HG03521 (cell line): ENCODE data around the gene GUCY1A1.
A peak's percentile ranks its signal among the peaks of the same experiment; 100 is the strongest.

Experiments used
- ATAC-seq: cut with Tn5 transposase; IDR thresholded peaks from one replicate; pipeline ENCODE4 v1.9.1; 2021; ENCODE audit warnings: mild to moderate bottlenecking, moderate library complexity; ENCODE audit not compliant: unreplicated experiment

GUCY1A1 gene

DNA sequence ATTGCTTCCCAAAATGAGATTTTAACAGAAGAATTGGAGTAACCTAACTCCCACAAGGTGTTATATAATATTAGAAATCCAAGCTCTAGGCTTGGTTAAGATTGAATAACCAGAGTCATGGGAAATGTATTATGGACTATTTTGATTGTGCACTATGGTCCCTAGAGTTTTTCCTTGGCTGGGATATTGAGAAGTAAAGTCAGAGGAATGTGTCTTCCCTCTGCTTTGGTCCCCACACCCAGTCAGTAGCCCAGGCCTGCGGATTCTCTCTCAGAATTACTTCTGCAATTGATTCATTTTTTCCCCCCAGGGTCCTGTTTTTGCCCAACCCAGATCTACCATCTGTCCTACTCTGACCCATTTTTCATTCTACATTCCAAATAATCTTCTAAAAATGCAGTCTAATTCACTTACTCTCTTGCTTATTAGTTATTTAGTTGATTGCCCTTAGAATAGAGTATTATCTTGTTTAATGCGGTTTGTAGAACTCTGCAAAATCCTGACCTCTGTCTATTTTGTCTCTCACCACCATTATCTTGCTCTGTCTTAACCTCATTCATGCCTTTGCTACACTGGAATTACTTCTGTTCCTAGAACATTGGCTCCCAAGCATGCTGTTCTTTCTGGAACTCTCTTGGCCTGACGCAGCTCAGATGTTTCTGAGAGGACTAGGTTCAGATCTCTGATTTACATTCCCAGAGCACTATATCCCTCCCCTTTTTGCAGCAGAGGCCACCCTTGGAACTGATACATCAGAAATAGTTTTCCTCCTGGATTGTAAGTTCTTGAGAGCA lies 23.6 kb downstream of the GUCY1A1 start:
- no peak for ATAC-seq

DNA sequence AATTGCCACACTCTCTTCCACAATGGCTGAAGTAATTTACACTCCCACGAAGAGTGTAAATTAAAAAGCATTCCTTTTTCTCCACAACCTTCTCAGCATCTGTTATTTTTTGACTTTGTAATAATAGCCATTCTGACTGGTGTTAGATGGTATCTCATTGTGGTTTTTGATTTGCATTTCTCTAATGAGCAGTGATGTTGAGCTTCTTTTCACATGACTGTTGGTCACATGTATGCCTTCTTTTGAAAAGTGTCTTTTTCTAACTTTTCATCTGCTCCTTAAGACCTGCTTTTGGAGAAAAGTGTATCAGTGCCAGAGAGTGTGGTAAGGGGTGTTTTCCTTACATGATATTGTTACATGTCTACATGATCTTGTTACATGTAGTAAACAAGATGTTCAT lies 25.7 kb downstream of the GUCY1A1 start:
- ATAC-seq: no peak

DNA sequence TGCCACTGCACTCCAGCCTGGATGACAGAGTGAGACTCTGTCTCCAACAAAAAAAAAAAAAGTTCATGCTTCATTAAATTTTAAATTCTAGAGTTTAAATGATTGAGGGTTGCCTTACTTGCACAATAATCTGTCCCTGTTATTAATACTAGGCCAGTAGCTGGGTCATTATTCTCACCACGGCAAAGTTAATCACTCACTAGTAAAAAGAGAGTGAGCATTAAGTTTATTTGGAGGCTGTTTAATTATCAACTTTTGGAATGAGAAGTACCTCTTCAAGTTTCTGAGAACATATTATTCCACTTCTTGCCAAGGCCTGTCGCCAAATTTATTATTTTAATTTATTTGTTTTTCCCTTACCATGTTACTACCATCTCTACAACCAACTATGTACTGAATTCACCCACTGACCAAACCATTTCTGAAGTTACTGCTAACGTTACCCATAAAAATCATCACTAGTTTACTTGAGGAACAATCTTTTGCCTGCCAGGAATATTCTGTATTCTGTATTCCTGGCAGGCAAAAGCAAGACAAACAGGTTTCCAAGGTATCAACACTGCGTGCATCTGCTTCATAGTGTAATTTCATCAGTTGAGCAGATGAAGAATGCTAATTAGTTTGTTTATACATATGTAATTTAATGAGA lies 26.5 kb downstream of the GUCY1A1 start:
- ATAC-seq: no peak

DNA sequence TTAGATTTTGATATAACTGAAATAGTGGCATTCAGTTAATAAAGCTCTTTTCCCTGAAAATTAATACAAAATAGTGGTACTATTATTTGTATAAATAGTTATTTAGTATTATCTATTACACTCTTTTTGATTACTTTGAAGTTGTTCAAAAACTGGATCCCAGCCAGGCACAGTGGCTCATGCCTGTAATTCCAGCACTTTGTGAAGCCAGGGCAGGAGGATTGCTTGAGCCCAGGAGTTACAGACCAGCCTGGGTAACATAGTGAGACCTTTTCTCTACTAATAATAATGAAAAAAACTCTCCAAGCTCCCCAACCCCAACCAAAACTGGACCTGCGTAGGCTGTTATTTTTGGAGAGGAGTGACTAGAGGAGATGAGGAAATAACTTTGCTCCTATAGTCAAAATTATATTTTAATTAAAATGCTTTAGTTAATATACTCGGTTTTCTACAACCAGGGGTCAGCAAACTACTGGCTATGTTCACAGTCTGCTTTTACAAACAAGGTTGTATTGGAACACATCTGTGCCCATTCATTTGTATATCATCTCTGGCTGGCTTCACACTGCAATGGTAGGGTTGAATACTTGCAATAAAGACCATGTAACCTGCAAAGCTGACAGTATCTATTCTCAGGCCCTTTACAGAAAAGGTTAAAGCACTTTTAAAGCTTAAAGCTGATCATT lies 27.6 kb downstream of the GUCY1A1 start:
- ATAC-seq: no peak

DNA sequence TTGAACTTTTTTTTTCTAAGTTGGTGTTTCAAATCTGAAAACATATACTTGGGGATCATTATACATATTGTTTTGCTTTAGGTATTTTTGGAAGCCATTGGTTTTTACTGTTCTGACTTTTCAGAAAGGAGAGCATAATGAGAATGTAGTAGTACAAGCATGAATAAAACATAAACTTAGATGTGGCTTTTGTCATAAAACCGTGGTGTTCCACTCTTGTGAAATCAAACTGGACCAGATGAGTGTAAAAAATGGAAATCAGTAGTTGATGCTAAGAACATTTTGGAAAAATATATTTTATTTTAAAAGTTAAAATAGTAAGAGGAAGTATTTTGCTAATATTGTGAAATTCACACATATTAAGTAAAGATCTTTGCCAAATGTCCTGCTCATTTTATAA lies 29.6 kb downstream of the GUCY1A1 start:
- no peak for ATAC-seq

DNA sequence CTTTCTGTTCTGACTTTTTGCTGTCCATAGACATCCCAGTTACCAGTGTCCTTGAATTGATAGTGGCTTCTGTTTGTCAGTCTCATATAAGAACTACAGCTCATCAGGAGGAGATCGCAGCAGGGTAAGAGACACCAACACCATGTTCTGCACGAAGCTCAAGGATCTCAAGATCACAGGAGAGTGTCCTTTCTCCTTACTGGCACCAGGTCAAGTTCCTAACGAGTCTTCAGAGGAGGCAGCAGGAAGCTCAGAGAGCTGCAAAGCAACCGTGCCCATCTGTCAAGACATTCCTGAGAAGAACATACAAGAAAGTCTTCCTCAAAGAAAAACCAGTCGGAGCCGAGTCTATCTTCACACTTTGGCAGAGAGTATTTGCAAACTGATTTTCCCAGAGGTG lies 30.1 kb downstream of the GUCY1A1 start:
- ATAC-seq: no peak

DNA sequence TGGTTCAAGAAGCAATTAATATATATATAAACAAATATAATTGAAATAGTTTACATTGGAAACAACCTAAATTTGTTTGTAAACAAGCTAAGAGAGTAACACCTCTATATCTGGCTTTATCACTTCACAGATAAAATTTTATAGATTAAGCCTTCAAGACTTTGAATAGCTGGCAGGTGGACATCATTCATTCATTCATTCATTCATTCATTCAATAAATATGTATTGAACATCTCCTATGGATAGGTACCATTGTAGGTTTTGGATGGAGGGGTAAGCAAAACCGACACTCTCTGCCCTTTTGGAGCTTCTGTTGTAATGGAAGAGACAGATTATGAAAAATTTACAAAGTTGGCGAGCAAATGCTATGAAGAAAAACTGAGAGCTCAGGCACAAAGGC lies 35.2 kb downstream of the GUCY1A1 start:
- ATAC-seq: no peak

DNA sequence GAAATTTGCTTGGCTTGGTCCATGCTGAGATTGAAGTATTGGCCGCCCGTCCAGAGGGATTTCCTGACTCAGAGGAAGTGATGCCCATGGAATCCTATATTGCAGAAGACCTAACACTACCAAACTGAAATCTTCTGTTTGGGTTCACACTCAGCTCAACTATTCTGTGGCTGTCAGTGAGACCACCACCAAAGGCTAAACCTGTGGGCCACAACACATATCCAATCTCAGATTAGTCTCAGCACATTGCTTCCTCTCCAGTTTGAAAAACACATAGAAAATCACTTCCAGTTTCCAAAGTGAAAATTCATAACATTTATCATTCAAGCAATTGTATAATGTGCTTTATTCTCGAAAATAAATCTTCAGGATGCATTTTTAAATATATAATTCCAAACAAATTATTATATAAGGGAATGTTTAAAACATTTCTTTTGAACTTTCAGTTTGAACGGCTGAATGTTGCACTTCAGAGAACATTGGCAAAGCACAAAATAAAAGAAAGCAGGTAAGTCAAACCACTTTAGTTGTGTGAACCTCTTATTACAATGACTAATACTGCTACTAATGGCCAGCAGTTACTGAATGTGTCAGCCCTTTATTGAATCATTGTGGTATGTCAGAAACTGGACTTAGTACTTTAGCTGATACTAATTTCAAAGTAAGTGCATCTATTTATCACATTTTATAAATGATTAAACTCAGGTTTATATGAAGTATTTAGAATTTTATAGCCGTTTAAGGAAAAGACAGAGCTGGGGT lies 37.0 kb downstream of the GUCY1A1 start:
- peak; percentile 93 for ATAC-seq

DNA sequence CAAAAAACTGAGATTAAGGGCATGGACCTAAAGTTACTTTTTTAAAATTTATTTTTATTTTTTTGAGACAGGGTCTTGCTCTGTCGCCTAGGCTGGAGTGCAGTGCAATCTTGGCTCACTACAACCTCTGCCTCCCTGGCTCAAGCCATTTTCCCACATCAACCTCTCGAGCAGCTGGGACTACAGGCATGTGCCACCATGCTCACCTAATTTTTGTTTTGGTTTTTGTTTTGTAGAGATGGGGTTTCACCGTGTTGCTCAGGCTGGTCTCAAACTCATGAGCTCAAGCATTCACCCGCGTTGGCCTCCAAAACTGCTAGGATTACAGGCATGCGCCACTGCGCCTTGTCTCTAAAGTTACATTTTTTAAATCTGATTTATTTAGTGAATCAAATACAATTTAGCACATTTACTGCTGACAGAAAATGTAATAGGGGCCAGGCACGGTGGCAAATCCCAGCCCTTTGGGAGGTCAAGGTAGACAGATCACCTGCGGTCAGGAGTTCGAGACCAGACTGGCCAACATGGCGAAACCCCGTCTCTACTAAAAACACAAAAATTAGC lies 38.3 kb downstream of the GUCY1A1 start:
- no peak for ATAC-seq

DNA sequence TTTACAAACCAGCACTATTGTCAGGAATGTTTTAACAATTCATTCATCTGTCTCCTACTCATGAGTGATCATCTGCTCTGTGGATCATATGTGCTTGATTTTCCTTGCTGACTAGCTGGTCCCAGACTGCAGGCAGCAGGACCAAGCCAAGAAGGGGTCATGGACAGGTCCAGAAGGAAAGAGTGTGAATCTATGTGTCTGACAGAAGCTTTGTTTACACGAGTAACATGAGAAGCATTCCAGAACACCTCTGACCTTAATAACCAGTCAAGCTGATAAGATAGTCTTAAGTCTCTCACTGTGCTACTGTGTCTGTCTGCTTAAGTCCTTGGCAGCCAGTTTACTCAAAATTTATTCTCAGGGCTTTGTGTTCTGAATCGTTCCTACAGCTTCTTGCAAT lies 39.0 kb downstream of the GUCY1A1 start:
- ATAC-seq: no peak

DNA sequence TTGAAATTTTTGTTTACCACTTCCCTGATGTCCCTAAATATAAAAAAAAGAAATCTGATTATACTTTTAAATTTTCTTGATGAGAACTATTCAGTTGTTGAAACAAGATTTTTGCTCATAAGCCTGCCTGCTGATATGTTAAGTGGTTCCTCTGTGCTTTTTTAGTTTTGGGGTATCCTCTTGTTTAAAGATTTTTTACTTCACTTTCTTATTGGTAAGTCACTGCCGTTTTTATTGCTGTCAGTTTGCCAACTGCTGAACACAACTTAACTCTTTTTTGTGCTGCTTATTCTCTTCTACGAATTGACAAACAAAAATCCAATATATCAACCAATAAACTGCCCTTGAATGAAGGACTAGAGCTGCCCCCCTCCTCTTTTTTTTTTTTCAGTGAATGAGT lies 39.5 kb downstream of the GUCY1A1 start:
- no peak for ATAC-seq

DNA sequence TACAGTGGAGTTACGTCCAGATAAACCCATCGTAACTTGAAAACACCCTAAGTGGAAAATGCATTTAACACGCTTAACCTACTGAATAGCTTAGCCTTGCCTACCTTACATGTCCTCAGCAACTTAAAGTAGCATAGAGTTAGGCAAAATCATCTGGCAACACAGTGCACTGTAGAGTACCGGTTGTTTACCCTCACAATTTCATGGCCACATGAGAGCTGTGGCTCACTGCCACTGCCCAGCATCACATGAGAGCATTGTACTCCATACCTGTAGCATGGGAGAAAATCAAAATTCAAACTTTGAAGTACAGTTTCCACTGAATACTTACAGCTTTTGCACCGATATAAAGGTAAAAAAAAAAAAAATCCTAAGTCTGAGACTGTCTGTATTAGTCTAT lies 40.6 kb downstream of the GUCY1A1 start:
- no peak for ATAC-seq

DNA sequence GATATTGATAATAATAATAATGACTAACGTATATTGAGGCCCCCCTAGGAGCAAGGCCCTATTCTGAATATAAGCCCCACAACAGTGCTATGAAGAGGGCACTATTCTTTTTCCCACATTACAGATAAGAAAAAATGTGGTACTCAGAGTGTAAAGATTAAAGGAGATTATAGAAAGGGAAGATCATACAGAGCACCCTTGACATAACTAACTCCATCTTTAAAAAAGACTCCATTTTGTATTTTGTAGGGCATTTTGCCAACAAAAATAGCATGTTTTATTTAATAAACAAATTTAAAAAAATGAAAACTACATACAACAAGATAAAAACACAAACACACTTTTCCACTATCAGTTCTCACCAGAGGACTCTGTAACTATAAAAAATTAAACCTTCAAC lies 42.1 kb downstream of the GUCY1A1 start:
- ATAC-seq: no peak

DNA sequence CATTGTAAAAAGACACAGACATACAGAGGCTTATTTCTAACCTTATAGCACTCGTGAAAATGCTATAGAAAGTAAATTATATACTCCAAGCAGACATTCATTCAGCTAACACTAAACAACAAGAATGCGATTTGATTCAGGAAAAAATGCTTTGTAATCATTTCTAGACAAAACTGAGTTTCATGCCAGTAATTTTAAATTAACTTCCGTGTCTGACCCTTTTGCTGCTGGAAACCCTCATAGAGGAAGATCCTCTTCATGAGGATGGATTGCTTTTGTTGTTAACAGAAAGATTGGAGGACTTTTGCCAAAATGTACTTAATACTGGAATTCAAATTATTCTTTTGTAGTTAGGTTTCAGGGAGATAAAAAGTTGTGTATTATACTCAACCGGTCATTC lies 43.3 kb downstream of the GUCY1A1 start:
- ATAC-seq: no peak

DNA sequence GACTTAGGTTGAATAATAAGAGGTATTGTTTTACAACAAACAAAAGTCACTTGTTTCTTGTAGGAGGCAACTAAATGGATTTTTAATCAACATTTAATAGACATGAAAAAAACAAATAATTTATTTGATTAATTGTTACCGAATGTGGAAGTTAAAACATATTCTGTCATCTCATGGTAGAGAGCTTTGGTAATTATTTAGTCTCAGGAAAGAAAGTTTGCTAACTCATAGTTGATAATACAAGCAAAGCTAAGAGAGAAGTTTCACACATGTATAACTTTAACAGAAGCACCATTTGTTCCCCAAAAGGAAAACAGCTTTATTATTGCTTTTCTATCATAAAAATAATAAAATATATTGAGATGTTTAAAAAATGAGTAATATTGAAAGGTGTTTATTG lies 44.9 kb downstream of the GUCY1A1 start:
- ATAC-seq: no peak

DNA sequence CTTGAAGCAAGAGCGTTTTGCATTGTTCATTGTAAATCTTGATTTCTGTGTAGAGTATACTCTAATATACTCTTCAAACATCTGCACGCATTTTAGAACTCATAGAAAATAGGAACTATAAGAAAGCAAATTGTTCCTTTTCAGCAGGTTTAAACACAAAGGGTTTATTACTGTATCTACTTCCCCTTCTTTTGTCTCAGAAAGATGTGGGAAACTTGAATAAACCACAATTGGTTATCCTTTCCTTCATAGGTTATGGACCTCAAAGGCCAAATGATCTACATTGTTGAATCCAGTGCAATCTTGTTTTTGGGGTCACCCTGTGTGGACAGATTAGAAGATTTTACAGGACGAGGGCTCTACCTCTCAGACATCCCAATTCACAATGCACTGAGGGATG lies 46.2 kb downstream of the GUCY1A1 start:
- no peak for ATAC-seq

DNA sequence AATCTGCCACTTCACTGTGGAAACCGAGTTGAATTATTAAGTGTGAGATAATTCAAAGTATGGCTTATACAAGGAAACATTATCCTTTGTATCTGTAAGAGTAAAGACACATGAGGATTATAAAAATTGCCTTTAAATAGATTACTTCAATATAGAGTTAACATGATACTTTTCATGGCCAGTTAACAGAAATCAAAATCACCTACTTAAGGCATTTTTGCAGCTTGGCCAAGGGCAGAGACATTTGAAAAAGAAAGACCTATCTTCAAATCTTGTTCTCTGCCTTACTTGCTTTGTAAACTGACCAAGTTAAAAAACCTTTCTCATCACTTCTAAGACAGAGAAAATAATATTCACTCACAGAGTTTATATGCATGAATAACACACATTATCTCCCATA lies 47.3 kb downstream of the GUCY1A1 start:
- ATAC-seq: no peak

DNA sequence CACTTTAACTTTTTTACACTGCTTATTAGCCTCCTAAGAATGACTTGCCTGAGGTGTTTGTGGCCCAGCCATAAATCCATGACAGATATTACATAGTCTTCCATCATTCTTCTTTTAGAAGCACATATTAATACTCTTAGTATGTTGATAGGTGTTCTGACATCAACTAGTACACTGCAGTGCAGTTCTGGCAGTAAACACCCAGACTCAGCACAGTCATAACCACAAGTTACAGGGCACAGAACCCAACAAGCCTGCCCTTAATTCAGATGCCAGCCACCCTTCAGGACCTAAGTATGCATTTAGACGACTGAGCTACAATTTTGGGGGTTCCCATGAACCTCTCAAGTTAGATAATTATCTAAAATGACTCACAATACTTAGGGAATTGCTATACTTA lies 55.7 kb downstream of the GUCY1A1 start:
- no peak for ATAC-seq

DNA sequence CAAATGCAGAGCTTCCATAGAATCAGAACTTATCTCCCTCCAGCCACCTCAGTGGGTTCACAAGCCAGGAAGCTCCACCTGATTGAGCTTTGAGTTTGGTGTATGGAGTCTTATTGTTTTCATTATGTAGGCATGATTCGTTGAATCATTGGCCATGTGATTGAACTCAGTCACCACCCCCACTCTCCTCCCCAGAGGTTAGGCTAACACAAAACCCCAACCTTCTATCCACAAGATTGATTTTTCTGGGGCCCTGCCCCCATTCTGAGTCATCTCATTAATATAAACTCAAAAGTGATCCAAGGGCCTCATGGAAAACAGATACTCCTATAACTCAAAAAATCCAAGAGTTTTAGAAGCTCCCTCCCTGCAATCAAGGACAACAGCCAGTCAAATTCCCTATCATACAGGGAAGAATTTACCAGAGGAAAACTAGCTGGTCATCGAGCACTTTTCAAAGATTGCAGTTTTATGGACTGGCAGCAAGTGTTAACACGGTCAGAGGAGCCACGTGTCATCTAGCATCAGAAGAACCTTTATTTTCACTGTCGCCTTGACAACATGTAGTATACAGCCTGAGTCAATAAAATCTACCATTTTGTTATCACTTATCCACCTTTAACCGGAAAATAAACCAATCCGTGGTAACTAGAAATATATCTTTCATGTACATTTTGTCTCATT lies 56.3 kb downstream of the GUCY1A1 start:
- no peak for ATAC-seq

DNA sequence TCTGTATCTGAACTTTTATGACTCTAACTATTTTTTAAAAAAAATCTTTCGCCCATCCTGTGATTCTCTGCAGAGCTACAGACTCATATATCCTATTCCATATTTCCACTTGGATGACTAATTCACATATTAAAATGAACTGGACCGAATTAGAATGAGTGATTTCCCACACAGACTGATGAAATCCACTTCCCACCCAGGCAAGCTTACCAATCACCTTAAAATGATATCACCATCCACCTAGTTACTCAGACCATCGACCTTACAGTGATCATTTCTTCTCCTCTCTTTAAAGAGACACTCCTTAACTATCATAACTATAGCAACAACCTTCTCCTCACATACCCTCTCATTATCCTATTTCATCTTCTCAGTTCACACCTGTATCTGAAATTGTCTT lies 58.1 kb downstream of the GUCY1A1 start:
- ATAC-seq: no peak

DNA sequence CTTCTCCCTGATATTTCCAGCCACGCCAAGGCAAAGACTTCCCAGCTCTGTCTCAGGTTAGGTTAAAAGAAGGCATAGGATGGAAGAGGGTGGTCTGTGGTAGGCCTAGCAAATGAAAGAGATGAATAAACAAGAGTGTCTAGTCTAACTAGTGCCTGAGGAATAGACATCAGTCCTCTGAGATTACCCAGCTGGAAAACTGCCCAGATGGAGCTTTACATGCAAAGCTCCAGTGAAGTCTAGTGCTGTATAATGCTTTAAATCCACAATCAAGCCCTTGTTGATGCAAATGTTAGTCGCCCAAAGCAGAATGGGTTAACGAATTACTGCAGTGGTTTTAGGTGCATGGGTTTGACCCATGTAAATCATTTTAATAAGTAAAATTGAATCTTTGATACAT lies 67.4 kb downstream of the GUCY1A1 start:
- ATAC-seq: no peak
